Measurements from ENCODE around the gene PITHD1.
A peak's percentile ranks its signal among the peaks of the same experiment; 100 is the strongest.
"Not testable (repeated sequence)": the region's sequence is repeated elsewhere in the genome, so short reads cannot be mapped to it uniquely, and the experiment has no call there.

PITHD1 gene

GRCh38 chr1:23799255-23799569 lies 21.0 kb downstream of the PITHD1 start:
- DNase-seq (ENCODE audit: low read depth in 2 of 2): no peak

GRCh38 chr1:23799570-23800399 lies 21.6 kb downstream of the PITHD1 start:
- no peak for DNase-seq (ENCODE audit: low read depth in 2 of 2)

DNA sequence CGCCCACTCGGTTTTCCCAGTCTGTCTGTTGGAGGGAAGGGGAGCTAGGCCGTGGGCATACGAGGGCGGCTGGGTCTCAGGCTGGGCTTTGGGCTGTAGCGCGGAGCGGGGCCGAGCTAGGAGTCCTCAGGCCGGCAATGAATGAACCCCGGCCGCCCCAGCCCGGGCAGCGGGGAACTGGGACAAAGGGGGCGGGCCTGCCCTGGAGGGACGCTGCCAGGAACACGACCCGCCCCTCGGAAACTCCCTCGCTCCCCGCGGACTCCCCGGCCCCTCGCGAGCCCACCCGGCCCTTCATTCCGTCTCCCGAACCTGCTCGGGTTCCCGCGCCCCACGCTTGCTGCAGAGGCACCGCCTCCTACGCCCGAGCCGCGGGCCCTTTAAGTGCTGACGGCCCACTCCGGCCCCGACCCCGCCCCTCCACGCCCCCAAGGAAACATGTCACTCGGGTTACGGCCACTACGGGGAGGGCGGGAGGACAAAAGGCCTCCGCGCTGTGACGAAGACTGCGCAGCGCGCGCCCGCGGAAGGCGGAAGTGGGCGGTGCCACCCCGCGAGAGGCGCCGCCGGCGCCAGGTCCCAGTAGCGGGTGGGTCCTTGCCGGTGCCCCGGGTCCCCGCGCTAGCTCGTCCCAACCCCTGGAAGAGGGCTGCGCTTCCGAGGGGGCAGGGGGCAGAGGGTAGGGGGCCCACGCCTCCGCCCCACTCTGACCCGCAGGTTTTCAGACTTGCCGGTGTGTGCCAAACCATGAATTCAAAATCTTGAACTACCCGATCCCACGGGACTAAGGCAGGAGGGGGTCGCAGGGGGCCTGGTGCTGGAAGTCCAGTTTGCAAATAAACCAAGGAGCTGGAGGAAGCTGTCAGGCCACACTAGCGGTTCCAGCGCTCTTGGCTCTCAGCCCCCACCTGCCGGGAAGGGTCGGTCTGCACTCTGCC lies 22.5 kb downstream of the PITHD1 start, which contains the start of gene GALE:
Gene GALE (minus strand): TSS at position 355 of the 938 bp plus-strand sequence. CDS start 1,747 bp downstream, outside the sequence.
- DNase-seq (ENCODE audit: low read depth in 2 of 2): peak; percentile 98

GRCh38 chr1:23801338-23801748 lies 23.1 kb downstream of the PITHD1 start:
- no peak for DNase-seq (ENCODE audit: low read depth in 2 of 2)

GRCh38 chr1:23801876-23802275 lies 23.7 kb downstream of the PITHD1 start:
- no peak for DNase-seq (ENCODE audit: low read depth in 2 of 2)

- not testable (repeated sequence) for DNase-seq (ENCODE audit: low read depth in 2 of 2)
Observed at GRCh38 chr1:23802809-23803342, 24.7 kb downstream of the PITHD1 start.

GRCh38 chr1:23803674-23804073 lies 25.5 kb downstream of the PITHD1 start:
- no peak for DNase-seq (ENCODE audit: low read depth in 2 of 2)

DNA sequence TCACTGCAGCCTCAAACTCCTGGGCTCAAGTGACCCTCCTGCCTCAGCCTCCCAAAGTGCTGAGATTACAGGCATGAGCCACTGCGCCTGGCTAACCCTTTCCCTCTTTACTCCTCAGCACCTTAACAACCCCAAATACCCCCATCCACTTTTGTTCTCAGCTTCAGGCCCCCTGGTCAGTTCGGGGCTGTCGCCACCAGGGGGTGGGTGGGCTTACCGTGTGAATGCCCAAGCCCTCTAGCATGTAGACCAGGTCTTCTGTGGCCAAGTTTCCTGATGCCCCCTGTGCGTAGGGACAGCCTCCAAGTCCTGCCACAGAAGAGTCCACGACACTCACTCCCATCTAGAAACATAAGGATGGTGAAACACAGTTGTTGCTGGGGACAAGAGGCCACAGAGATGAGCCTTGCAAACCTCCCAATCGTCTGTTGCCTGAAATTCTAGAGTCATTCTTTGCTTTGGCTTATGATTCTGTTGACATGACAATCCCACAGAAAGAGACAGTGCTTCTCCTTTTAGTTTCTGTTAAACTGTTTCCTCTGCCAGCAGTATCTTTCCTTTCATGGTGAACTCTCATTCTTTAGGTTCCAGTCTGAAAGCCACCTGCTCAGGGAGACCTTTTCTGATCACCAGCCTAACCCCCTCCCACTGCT lies 26.1 kb downstream of the PITHD1 start:
- DNase-seq (ENCODE audit: low read depth in 2 of 2): no peak

- DNase-seq (ENCODE audit: low read depth in 2 of 2): no peak
Observed at GRCh38 chr1:23805025-23805424, 26.8 kb downstream of the PITHD1 start.

GRCh38 chr1:23806280-23806679 lies 28.1 kb downstream of the PITHD1 start:
- no peak for DNase-seq (ENCODE audit: low read depth in 2 of 2)

DNA sequence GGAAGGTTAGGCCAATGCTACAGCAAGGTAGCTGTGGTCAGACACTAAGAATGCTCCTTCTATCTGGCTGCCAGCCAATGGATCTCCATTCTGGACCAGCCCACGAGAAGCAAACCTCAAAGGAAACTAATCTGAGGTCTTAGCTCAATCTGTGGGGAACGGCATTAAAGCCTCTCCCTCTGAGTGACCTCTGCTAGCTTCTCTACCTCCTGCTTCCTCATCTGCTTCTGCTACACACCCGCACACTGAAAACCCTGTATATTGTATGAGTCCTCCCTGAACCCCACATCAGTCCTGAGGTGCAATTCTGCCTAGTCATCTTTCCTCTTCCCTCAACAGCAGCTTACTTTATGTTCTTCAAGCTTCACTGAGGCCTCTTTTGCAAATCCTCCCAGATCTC lies 29.2 kb downstream of the PITHD1 start:
- no peak for DNase-seq (ENCODE audit: low read depth in 2 of 2)

DNA sequence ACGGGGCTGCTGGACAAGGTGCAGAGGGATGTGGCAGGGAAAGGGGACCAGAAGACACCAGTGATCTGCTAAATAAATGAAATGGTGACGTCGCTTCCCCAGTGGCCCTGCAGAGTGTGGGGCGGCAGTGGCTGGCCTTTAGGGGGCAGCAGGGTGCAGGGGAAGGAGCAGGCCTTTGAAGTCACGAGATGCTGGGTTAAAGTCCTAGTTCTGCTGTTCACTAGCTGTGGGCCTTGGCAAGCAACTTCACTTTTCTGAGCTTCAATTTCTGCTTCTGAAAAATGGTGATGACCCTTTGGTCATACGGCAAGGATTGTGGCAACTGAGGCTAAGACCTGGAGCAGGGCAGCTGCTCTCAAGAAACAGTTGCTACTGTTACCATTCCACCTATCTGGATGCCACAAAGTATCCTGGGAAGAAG lies 31.5 kb downstream of the PITHD1 start:
- DNase-seq (ENCODE audit: low read depth in 2 of 2): peak; percentile 68 to 71

GRCh38 chr1:23810818-23811540 lies 32.8 kb downstream of the PITHD1 start:
- peak in 1 of 2 donors; percentile 43 for DNase-seq (ENCODE audit: low read depth in 2 of 2)

DNA sequence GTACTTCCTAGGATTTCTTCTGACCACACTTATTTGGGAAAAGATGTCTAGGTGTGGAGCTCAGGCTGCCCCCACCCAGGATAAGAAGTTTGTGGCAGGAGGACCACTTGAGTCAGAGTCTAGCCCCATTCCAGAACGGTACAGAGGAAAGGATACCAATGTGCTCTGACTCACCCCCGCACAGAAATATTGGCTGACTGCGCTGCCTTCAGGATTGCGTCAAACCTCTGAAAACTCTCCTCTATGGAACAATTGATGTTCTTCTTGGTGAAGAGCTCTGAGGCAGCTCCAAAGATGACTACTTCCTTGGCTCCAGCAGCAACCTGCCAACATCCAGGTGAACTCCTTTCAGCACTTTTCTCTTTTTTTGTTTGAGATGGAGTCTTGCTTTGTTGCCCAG lies 35.8 kb downstream of the PITHD1 start:
- DNase-seq (ENCODE audit: low read depth in 2 of 2): no peak

GRCh38 chr1:23816361-23816760 lies 38.1 kb downstream of the PITHD1 start:
- DNase-seq (ENCODE audit: low read depth in 2 of 2): no peak

GRCh38 chr1:23816906-23817305 lies 38.7 kb downstream of the PITHD1 start:
- DNase-seq (ENCODE audit: low read depth in 2 of 2): no peak

GRCh38 chr1:23817633-23818032 lies 39.4 kb downstream of the PITHD1 start:
- DNase-seq (ENCODE audit: low read depth in 2 of 2): no peak

- no peak for DNase-seq (ENCODE audit: low read depth in 2 of 2)
Observed at GRCh38 chr1:23823767-23824166, 45.5 kb downstream of the PITHD1 start.

GRCh38 chr1:23824711-23825075 lies 46.5 kb downstream of the PITHD1 start:
- no peak for DNase-seq (ENCODE audit: low read depth in 2 of 2)

GRCh38 chr1:23825076-23825761 lies 47.0 kb downstream of the PITHD1 start, which contains the start of gene HMGCL:
Gene HMGCL (minus strand): TSS chr1:23825429. CDS start chr1:23825415, 14 bp downstream.
- DNase-seq (ENCODE audit: low read depth in 2 of 2): peak; percentile 85

Measured in stimulated activated CD8-positive, alpha-beta memory T cell treated with anti-CD3 and anti-CD28 coated beads, Interleukin-2, amount 100 ng/mL, for 48 hours (primary cell).